Fibroblast of gingiva (primary cell): Measurements from ENCODE around the gene ALG12.

Experiments used
- DNase-seq: peaks from one replicate; pipeline ENCODE4 v3.0.0-alpha.2; 2011; ENCODE audit warnings: low read depth

Gene ALG12

GRCh38 chr22:49917974-49918910 is at the start of gene ALG12, which contains the start of gene CRELD2:
Gene ALG12 (minus strand): TSS chr22:49918438. CDS start chr22:49913765, 4,673 bp downstream.
Gene CRELD2 (plus strand): TSS chr22:49918634. CDS start chr22:49918770, 136 bp downstream.
- peak; percentile 96 for DNase-seq

- DNase-seq = peak; percentile 65
Measured at GRCh38 chr22:49967706-49968208, 49.5 kb upstream of the ALG12 start.

GRCh38 chr22:49966774-49967705 is 48.8 kb upstream of the ALG12 start:
- DNase-seq = peak; percentile 85

GRCh38 chr22:49966041-49966773 is 48.0 kb upstream of the ALG12 start:
- no peak for DNase-seq

- no peak for DNase-seq
Measured at GRCh38 chr22:49965091-49966040, 47.1 kb upstream of the ALG12 start.

- no peak for DNase-seq
Measured at GRCh38 chr22:49964136-49965090, 46.2 kb upstream of the ALG12 start.

GRCh38 chr22:49963647-49964026 is 45.4 kb upstream of the ALG12 start:
- no peak for DNase-seq

GRCh38 chr22:49962751-49963646 is 44.8 kb upstream of the ALG12 start:
- no peak for DNase-seq

- DNase-seq = peak; percentile 94
Measured at GRCh38 chr22:49962012-49962750, 43.9 kb upstream of the ALG12 start.

GRCh38 chr22:49961601-49962011 is 43.4 kb upstream of the ALG12 start:
- peak; percentile 24 for DNase-seq

GRCh38 chr22:49961005-49961600 is 42.9 kb upstream of the ALG12 start:
- DNase-seq = peak; percentile 34

GRCh38 chr22:49960159-49961004 is 42.1 kb upstream of the ALG12 start, which contains the start of gene PIM3:
Gene PIM3 (plus strand): TSS chr22:49960772. CDS start chr22:49960948, 176 bp downstream.
- peak; percentile 98 for DNase-seq

GRCh38 chr22:49959782-49960158 is 41.5 kb upstream of the ALG12 start:
- no peak for DNase-seq

GRCh38 chr22:49958931-49959781 is 40.9 kb upstream of the ALG12 start:
- DNase-seq = no peak

- no peak for DNase-seq
Measured at GRCh38 chr22:49958366-49958921, 40.2 kb upstream of the ALG12 start.
